Keratinocyte (primary cell): ENCODE data around the gene SEC24B. TPM values are rescaled to one million over a fixed set of nuclear protein-coding genes. Genes with fewer than 3 reads are reported as not detected.

Experiments
- DNase-seq: peaks from one replicate; pipeline ENCODE4 v3.0.0-alpha.2; 2011; ENCODE audit warnings: low read depth, missing footprints, low spot score
- FAIRE-seq: peaks from 2 replicates; lab custom pipeline; 2011; peaks lifted over from hg19 to GRCh38; lab: Jason Lieb, UNC
- H2AFZ ChIP-seq: 2 replicates; pipeline ENCODE4 v1.6.0; 2012; ENCODE audit warnings: low read length, control low read depth, inconsistent platforms; ENCODE audit not compliant: control insufficient read depth
- H3K27ac ChIP-seq: 2 replicates; pipeline ENCODE4 v1.5.1; 2011; ENCODE audit warnings: low read length; ENCODE audit not compliant: control insufficient read depth, insufficient read depth
- H3K27me3 ChIP-seq: 3 replicates; pipeline ENCODE4 v1.6.0; 2011; ENCODE audit warnings: low read length; ENCODE audit not compliant: control insufficient read depth, insufficient read depth; ENCODE audit errors: extremely low read depth
- H3K36me3 ChIP-seq, 2 experiments: 2 replicates in 1 of 2; 3 replicates in 1 of 2; pipeline ENCODE4 v1.5.1; 2011; ENCODE audit warnings: low read length in 2 of 2, mild to moderate bottlenecking in 1 of 2; ENCODE audit not compliant: control insufficient read depth in 2 of 2, insufficient read depth in 2 of 2; ENCODE audit errors: extremely low read depth in 1 of 2
- H3K4me1 ChIP-seq: 3 replicates; pipeline ENCODE4 v1.5.1; 2011; ENCODE audit warnings: low read length; ENCODE audit not compliant: control insufficient read depth, insufficient read depth; ENCODE audit errors: extremely low read depth
- H3K4me2 ChIP-seq: 3 replicates; pipeline ENCODE4 v1.6.0; 2011; ENCODE audit warnings: low read depth, low read length; ENCODE audit not compliant: control insufficient read depth, insufficient read depth; ENCODE audit errors: extremely low read depth
- H3K4me3 ChIP-seq, 3 experiments: fragments of 200-600 bp in 1 of 3; sonication (generic) in 1 of 3; 2 replicates in 2 of 3; 3 replicates in 1 of 3; pipeline ENCODE4 v1.5.1; 2011 to 2016; ENCODE audit warnings: low read length in 3 of 3, mild to moderate bottlenecking in 3 of 3, control low read depth in 2 of 3, inconsistent platforms in 1 of 3, low read depth in 1 of 3, mixed read lengths in 1 of 3, mixed run types in 1 of 3, moderate library complexity in 1 of 3; ENCODE audit not compliant: control insufficient read depth in 2 of 3, insufficient read depth in 2 of 3; ENCODE audit errors: extremely low read depth in 1 of 3
- H3K79me2 ChIP-seq: 2 replicates; pipeline ENCODE4 v1.6.0; 2012; ENCODE audit warnings: low read length; ENCODE audit not compliant: control insufficient read depth, insufficient read depth
- H3K9ac ChIP-seq: 3 replicates; pipeline ENCODE4 v1.6.0; 2011; ENCODE audit warnings: low read length; ENCODE audit not compliant: control insufficient read depth, insufficient read depth; ENCODE audit errors: extremely low read depth
- H3K9me1 ChIP-seq: 3 replicates; pipeline ENCODE4 v1.6.0; 2011; ENCODE audit warnings: low read length; ENCODE audit not compliant: control insufficient read depth, insufficient read depth; ENCODE audit errors: extremely low read depth
- H3K9me3 ChIP-seq: 2 replicates; pipeline ENCODE4 v1.5.1; 2012; ENCODE audit warnings: low read depth, low read length; ENCODE audit not compliant: control insufficient read depth
- H4K20me1 ChIP-seq: 3 replicates; pipeline ENCODE4 v1.6.0; 2011; ENCODE audit warnings: low read length; ENCODE audit not compliant: control insufficient read depth, insufficient read depth; ENCODE audit errors: extremely low read depth
- EZH2 ChIP-seq: IDR thresholded peaks from one replicate; pipeline ENCODE4 v1.6.1; 2012; ENCODE audit warnings: inconsistent platforms, mild to moderate bottlenecking, low read length, moderate library complexity
- dilution Hi-C: fragments of 300-500 bp; cut with MboI; formaldehyde crosslinking; loops from one replicate; pipeline ENCODE4 v1.7.0; 2020; ENCODE audit warnings: low sequenced_read_pairs; ENCODE audit not compliant: extremely low pct_ligation_motif_present
- polyA plus RNA-seq, 5 experiments: library from polyadenylated mRNA; depleted of rRNA in 3 of 5; stranded (reverse) in 3 of 5; stranded (forward) in 1 of 5; unstranded in 1 of 5; fragments of >200 nt; gene quantifications; 1 replicate in 1 of 5; 2 replicates in 3 of 5; 3 replicates in 1 of 5; pipeline versions ENCODE4 v1.2.1 to v1.2.3, GENCODE V29; 2011 to 2012; ENCODE audit warnings: missing spikeins in 2 of 5, low read depth in 1 of 5, low replicate concordance in 1 of 5
- TF ChIP-seq, protein P1 (sequence below), 3 experiments: IDR thresholded peaks in 1 of 3; conservative IDR thresholded peaks in 1 of 3; optimal IDR thresholded peaks in 1 of 3; 2 replicates in 2 of 3; 3 replicates in 1 of 3; pipeline versions ENCODE3 to v1.5.1; 2011; ENCODE audit warnings: low read length in 3 of 3, mild to moderate bottlenecking in 3 of 3, moderate library complexity in 2 of 3, control low read depth in 1 of 3, inconsistent platforms in 1 of 3; ENCODE audit not compliant: insufficient read depth in 2 of 3; ENCODE audit errors: extremely low read depth in 1 of 3

The SEC24B gene
- polyA plus RNA-seq, 1 donor (not counting 4 experiments of a cell fraction or from before 2014, with no cell fraction given), result 53.4 TPM

DNA sequence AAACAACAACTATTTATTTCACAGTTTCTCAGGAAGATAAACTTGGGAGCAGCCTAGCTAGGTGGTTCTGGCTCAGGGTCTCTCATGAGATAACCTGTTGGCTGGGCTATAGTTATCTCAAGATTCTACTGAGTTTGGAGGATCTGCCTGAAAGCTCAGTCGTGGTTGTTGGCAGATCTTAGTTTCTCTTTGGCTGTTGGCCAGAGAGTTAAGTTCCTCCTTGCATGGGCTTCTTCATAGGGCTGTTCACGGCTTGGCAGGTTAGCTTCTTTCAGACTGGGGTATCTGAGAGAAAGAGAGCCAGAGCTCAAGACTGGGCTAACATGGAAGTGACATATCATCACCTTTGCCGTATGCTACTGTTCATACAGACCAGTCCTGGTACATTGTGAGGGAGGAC lies 28.7 kb downstream of the SEC24B start:
- peaks cover 4% of the 10 kb centered on the region for H3K4me1 ChIP-seq
- no peak for TF ChIP-seq EZH2
- TF ChIP-seq, protein P1, sequence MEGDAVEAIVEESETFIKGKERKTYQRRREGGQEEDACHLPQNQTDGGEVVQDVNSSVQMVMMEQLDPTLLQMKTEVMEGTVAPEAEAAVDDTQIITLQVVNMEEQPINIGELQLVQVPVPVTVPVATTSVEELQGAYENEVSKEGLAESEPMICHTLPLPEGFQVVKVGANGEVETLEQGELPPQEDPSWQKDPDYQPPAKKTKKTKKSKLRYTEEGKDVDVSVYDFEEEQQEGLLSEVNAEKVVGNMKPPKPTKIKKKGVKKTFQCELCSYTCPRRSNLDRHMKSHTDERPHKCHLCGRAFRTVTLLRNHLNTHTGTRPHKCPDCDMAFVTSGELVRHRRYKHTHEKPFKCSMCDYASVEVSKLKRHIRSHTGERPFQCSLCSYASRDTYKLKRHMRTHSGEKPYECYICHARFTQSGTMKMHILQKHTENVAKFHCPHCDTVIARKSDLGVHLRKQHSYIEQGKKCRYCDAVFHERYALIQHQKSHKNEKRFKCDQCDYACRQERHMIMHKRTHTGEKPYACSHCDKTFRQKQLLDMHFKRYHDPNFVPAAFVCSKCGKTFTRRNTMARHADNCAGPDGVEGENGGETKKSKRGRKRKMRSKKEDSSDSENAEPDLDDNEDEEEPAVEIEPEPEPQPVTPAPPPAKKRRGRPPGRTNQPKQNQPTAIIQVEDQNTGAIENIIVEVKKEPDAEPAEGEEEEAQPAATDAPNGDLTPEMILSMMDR (optimal IDR thresholded peaks at IDR 0.05 in 1 of 3, IDR thresholded peaks at IDR 0.05 in 1 of 3, conservative IDR thresholded peaks at IDR 0.05 in 1 of 3; ENCODE audit: extremely low read depth in 1 of 3, insufficient read depth in 2 of 3, low read length in 3 of 3), result no peak
- dilution Hi-C loops, result no loop called here
- H3K9me3 ChIP-seq, result no peaks in the 10 kb centered on the region
- no peaks in the 10 kb centered on the region for H3K27me3 ChIP-seq
- H3K9me1 ChIP-seq, result no peaks in the 10 kb centered on the region
- H3K4me2 ChIP-seq, result no peak overlapping the region
- peaks cover 93% of the 10 kb centered on the region for H3K79me2 ChIP-seq
- H2AFZ ChIP-seq, result no peak overlapping the region
- peaks cover 5% of the 10 kb centered on the region for H4K20me1 ChIP-seq
- H3K27ac ChIP-seq, result no peak overlapping the region
- no peak overlapping the region for H3K4me3 ChIP-seq
- no peak for FAIRE-seq
- no peak overlapping the region for H3K9ac ChIP-seq
- peaks cover 10 to 24% of the 10 kb centered on the region in 2 experiments for H3K36me3 ChIP-seq
- DNase-seq, result no peak

DNA sequence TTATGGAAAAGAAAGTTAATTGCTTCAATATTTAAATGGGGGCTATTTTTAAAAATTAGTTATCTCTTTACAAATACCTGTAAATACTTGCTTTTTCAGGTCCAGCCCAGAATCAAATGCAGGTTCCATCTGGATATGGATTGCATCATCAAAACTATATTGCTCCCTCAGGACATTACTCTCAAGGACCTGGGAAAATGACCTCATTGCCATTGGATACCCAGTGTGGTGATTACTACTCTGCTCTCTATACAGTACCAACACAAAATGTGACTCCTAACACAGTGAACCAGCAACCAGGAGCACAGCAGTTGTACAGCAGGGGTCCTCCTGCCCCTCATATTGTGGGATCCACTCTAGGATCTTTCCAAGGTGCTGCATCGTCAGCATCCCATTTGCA lies 29.2 kb downstream of the SEC24B start:
- no peak overlapping the region for H3K27ac ChIP-seq
- no peak overlapping the region for H3K4me3 ChIP-seq
- no peaks in the 10 kb centered on the region for H3K9me3 ChIP-seq
- no peak overlapping the region for H3K9ac ChIP-seq
- dilution Hi-C loops, result no loop called here
- no peak for TF ChIP-seq EZH2
- TF ChIP-seq, protein P1 (optimal IDR thresholded peaks at IDR 0.05 in 1 of 3, IDR thresholded peaks at IDR 0.05 in 1 of 3, conservative IDR thresholded peaks at IDR 0.05 in 1 of 3; ENCODE audit: extremely low read depth in 1 of 3, insufficient read depth in 2 of 3, low read length in 3 of 3), result no peak
- H3K79me2 ChIP-seq, result peaks cover 93% of the 10 kb centered on the region
- H3K4me1 ChIP-seq, result peaks cover 4% of the 10 kb centered on the region
- FAIRE-seq (no peak), DNase-seq (no peak)
- H3K36me3 ChIP-seq, result peaks cover 10 to 20% of the 10 kb centered on the region in 2 experiments
- H3K27me3 ChIP-seq, result no peaks in the 10 kb centered on the region
- peaks cover 5% of the 10 kb centered on the region for H4K20me1 ChIP-seq
- no peak overlapping the region for H2AFZ ChIP-seq
- H3K9me1 ChIP-seq, result no peaks in the 10 kb centered on the region
- H3K4me2 ChIP-seq, result no peak overlapping the region
